ENCODE measurements around the gene XRN2.

- TF ChIP-seq CTCF (IDR thresholded peaks at IDR 0.05): no peak
- TF ChIP-seq POLR2A (IDR thresholded peaks at IDR 0.05): no peak
- no peak for TF ChIP-seq POLR2AphosphoS5 (IDR thresholded peaks at IDR 0.05)
Measured at GRCh38 chr20:21424846-21425245, 121.7 kb downstream of the XRN2 start.
